GM12878 (cell line): Measurements from ENCODE around the gene MAML2. TPM values are rescaled to one million over a fixed set of nuclear protein-coding genes. Genes with fewer than 3 reads are reported as not detected.

ENCODE experiments used
- ATAC-seq: fragments of 200-7000 bp; cut with Tn5 transposase; 3 replicates; pipeline ENCODE4 v1.9.1; 2020; ENCODE audit warnings: mild to moderate bottlenecking, moderate library complexity
- BruUV-seq: library from RNA; stranded (reverse); fragments of 400-500 nt; replicated peaks from 2 replicates; lab custom pipeline; 2021; lab: Mats Ljungman, UMichigan
- CTCF ChIA-PET: fragments of 300-600 bp; sonication (Branson Sonifier 250); formaldehyde crosslinking; extraction: SDS; loops from one replicate; lab custom pipeline; 2021; ENCODE audit warnings: inconsistent platforms; lab: Yijun Ruan, JAX
- POLR2A ChIA-PET: fragments of 350-600 bp; formaldehyde crosslinking; extraction: SDS; loops from one replicate; lab custom pipeline; 2021; ENCODE audit warnings: inconsistent platforms; lab: Charles Lee
- RAD21 ChIA-PET: fragments of 300-600 bp; sonication (Branson Sonifier 250); formaldehyde crosslinking; loops from one replicate; lab custom pipeline; 2023; ENCODE audit warnings: antibody characterized with exemption; ENCODE audit not compliant: unreplicated experiment; lab: Charles Lee
- SMC1A ChIA-PET: fragments of 300-600 bp; sonication (Branson Sonifier 250); formaldehyde crosslinking; loops from one replicate; lab custom pipeline; 2023; ENCODE audit not compliant: unreplicated experiment, uncharacterized antibody; lab: Charles Lee
- DNase-seq: peaks from one replicate; pipeline ENCODE4 v3.0.0-alpha.2; 2011; ENCODE audit warnings: low read depth, low spot score
- FAIRE-seq: peaks from 3 replicates; lab custom pipeline; 2011; peaks lifted over from hg19 to GRCh38; lab: Jason Lieb, UNC
- H2AFZ ChIP-seq: 2 replicates; pipeline ENCODE4 v1.6.0; 2011; ENCODE audit warnings: low read depth, low read length, control low read depth; ENCODE audit not compliant: control insufficient read depth
- H3K27ac ChIP-seq: 2 replicates; pipeline ENCODE4 v1.5.1; 2011; ENCODE audit warnings: control low read depth; ENCODE audit not compliant: control insufficient read depth, insufficient read depth
- H3K27me3 ChIP-seq, 2 experiments: replicated peaks in 1 of 2; 2 replicates each; pipeline versions ENCODE4 v1.6.0 to v1.6.1; 2011; ENCODE audit warnings: low read length in 1 of 2; ENCODE audit not compliant: control insufficient read depth in 2 of 2, insufficient read depth in 2 of 2
- H3K36me3 ChIP-seq, 2 experiments: 2 replicates each; pipeline ENCODE4 v1.5.1; 2011; ENCODE audit warnings: low read length in 1 of 2; ENCODE audit not compliant: control insufficient read depth in 2 of 2, insufficient read depth in 2 of 2
- H3K4me1 ChIP-seq: 2 replicates; pipeline ENCODE4 v1.6.1; 2011; ENCODE audit warnings: mild to moderate bottlenecking, low read length, moderate library complexity, mixed read lengths; ENCODE audit not compliant: control insufficient read depth, insufficient read depth
- H3K4me2 ChIP-seq: 2 replicates; pipeline ENCODE4 v1.6.0; 2011; ENCODE audit warnings: control low read depth; ENCODE audit not compliant: control insufficient read depth, insufficient read depth
- H3K4me3 ChIP-seq: fragments of 200-600 bp; sonication (generic); 2 replicates; pipeline ENCODE4 v1.5.1; 2016
- H3K79me2 ChIP-seq: 2 replicates; pipeline ENCODE4 v1.6.0; 2011; ENCODE audit warnings: low read length; ENCODE audit not compliant: control insufficient read depth, insufficient read depth
- H3K9ac ChIP-seq: 2 replicates; pipeline ENCODE4 v1.8.0; 2011; ENCODE audit warnings: low read length, control low read depth, mixed read lengths; ENCODE audit not compliant: control insufficient read depth, insufficient read depth
- H3K9me3 ChIP-seq: replicated peaks from 3 replicates; pipeline ENCODE4 v1.5.1; 2011; ENCODE audit warnings: mild to moderate bottlenecking, low read length; ENCODE audit not compliant: control insufficient read depth, insufficient read depth
- H4K20me1 ChIP-seq: 2 replicates; pipeline ENCODE4 v1.6.0; 2011; ENCODE audit not compliant: control insufficient read depth, insufficient read depth
- BACH1 ChIP-seq: fragments of 450-650 bp; IDR thresholded peaks from 2 replicates; pipeline ENCODE4 v1.6.1; 2017; ENCODE audit warnings: mild to moderate bottlenecking, borderline replicate concordance
- CBX3 ChIP-seq: fragments of 200-600 bp; sonication (generic); IDR thresholded peaks from 2 replicates; pipeline ENCODE4 v1.6.1; 2016; ENCODE audit warnings: low read depth, borderline replicate concordance
- EED ChIP-seq: sonication (generic); IDR thresholded peaks from 2 replicates; pipeline ENCODE4 v1.6.1; 2016; ENCODE audit warnings: antibody characterized with exemption, low read depth
- IRF4 ChIP-seq: IDR thresholded peaks from 2 replicates; pipeline ENCODE4 v1.6.1; 2011; ENCODE audit warnings: low read depth, low read length
- MEF2A ChIP-seq: IDR thresholded peaks from 2 replicates; pipeline ENCODE4 v1.6.1; 2011; ENCODE audit warnings: low read depth, mild to moderate bottlenecking, low read length, moderate library complexity; ENCODE audit not compliant: insufficient read depth
- NFXL1 ChIP-seq: fragments of 450-650 bp; IDR thresholded peaks from 2 replicates; pipeline ENCODE4 v1.6.1; 2017; ENCODE audit warnings: antibody characterized with exemption, mild to moderate bottlenecking, borderline replicate concordance
- NR2F1 ChIP-seq: fragments of 450-650 bp; conservative IDR thresholded peaks from 2 replicates; pipeline ENCODE4 v1.6.1; 2017; ENCODE audit warnings: mild to moderate bottlenecking
- POU2F2 ChIP-seq: IDR thresholded peaks from 3 replicates; pipeline ENCODE4 v1.6.1; 2011; ENCODE audit warnings: low read depth, mild to moderate bottlenecking, low read length, borderline replicate concordance
- RELB ChIP-seq: fragments of 450-650 bp; IDR thresholded peaks from 2 replicates; pipeline ENCODE4 v1.6.1; 2017; ENCODE audit warnings: low read depth, mild to moderate bottlenecking, moderate library complexity
- REST ChIP-seq: IDR thresholded peaks from 2 replicates; pipeline ENCODE4 v1.6.1; 2012; ENCODE audit warnings: mild to moderate bottlenecking, low read depth, low read length
- SIX5 ChIP-seq: IDR thresholded peaks from 2 replicates; pipeline ENCODE4 v1.6.1; 2011; ENCODE audit warnings: mild to moderate bottlenecking, low read depth, low read length, moderate library complexity; ENCODE audit not compliant: severe bottlenecking
- STAT3 ChIP-seq: IDR thresholded peaks from 2 replicates; pipeline ENCODE4 v1.6.1; 2011; ENCODE audit warnings: low read depth, low read length, improper control_type of control experiment
- TARDBP ChIP-seq: IDR thresholded peaks from 2 replicates; pipeline ENCODE4 v1.6.1; 2016; ENCODE audit warnings: borderline replicate concordance
- TCF7 ChIP-seq: IDR thresholded peaks from 2 replicates; pipeline ENCODE4 v1.6.1; 2014; ENCODE audit warnings: antibody characterized with exemption, borderline replicate concordance
- ZNF592 ChIP-seq: fragments of 450-650 bp; IDR thresholded peaks from 2 replicates; pipeline ENCODE4 v1.6.1; 2017; ENCODE audit warnings: mild to moderate bottlenecking, moderate library complexity
- WGBS: methylation state at CpG from one replicate; pipeline ENCODE4 v1.1.6; 2016; ENCODE audit warnings: low lambda C conversion rate; ENCODE audit not compliant: insufficient replicate concordance, insufficient coverage; ENCODE audit errors: missing lambda C conversion rate; 5-methylcytosine and 5-hydroxymethylcytosine counted together
- in situ Hi-C: fragments of 300-500 bp; cut with MboI; formaldehyde crosslinking; loops from 9 replicates; pipeline ENCODE4 v1.14.3; 2018; ENCODE audit warnings: mixed read lengths
- intact Hi-C: fragments of 100-400 bp; cut with micrococcal nuclease; formaldehyde crosslinking; loops from one replicate; pipeline ENCODE4 v1.14.2; 2022; ENCODE audit not compliant: unreplicated experiment
- polyA plus RNA-seq, 11 experiments: library from polyadenylated mRNA; depleted of rRNA in 4 of 11; unstranded in 6 of 11; stranded (reverse) in 5 of 11; fragments of >200 nt; fragmentation: Nextera tagmentation in 4 of 11; fragmentation: Illumina TruSeq in 1 of 11; extraction: Ambion mirVana in 4 of 11; extraction: Trizol in 1 of 11; gene quantifications; 1 replicate in 1 of 11; 2 replicates in 10 of 11; pipeline versions ENCODE4 v1.2.1 to v1.2.3, GENCODE V29; 2011 to 2016; ENCODE audit warnings: inconsistent platforms in 2 of 11, missing spikeins in 2 of 11, low read depth in 1 of 11
- total RNA-seq, 4 experiments: library from RNA; depleted of rRNA in 3 of 4; stranded (reverse); fragments of >200 nt in 3 of 4; fragmentation: Illumina TruSeq in 1 of 4; extraction: Trizol in 1 of 4; gene quantifications; 2 replicates each; pipeline versions ENCODE4 v1.2.1 to v1.2.3, GENCODE V29; 2013 to 2021

MAML2 gene
- total and polyA plus RNA-seq, 10 of the 15 experiments (the other 5 are each of a cell fraction or from before 2014, with no cell fraction given) = 2.5 to 15.1 (median 12.0) TPM

GRCh38 chr11:96254854-96255253 is 88.1 kb downstream of the MAML2 start:
- no peaks in the 10 kb centered on the region for H3K9me3 ChIP-seq
- no peaks in the 10 kb centered on the region for H4K20me1 ChIP-seq
- peak overlapping the region; percentile 77 for H3K4me2 ChIP-seq
- peak overlapping the region; percentile 34 for H3K27ac ChIP-seq
- 82% methylated on average over 8 of the region's 8 CpGs for WGBS
- peaks cover 66% of the 10 kb centered on the region for H3K4me1 ChIP-seq
- H3K79me2 ChIP-seq = peaks cover 58% of the 10 kb centered on the region
- ChIA-PET SMC1A (interaction anchor here (0.9 to 5.5 kb wide), 20 partner anchors 8 to 1001 kb away, joined by 3 to 84 read pairs (median 4); partner anchors contain the start of gene MAML2), RAD21 (interaction anchor here (0.6 to 4.4 kb wide), 18 partner anchors 11 to 404 kb away, joined by 3 to 34 read pairs (median 5); partner anchors contain the start of gene MAML2), POLR2A (interaction anchor here (0.7 to 5.1 kb wide), 4 partner anchors 11 to 85 kb away, joined by 4 to 50 read pairs (median 8); no protein-coding TSS in a partner anchor), CTCF (interaction anchor here (0.8 to 9.2 kb wide), 12 partner anchors 10 to 242 kb away, joined by 3 to 88 read pairs (median 4); partner anchors contain the start of gene MAML2)
- no peaks in the 10 kb centered on the region for H3K27me3 ChIP-seq
- no peak for DNase-seq
- no peak overlapping the region for H2AFZ ChIP-seq
- TF ChIP-seq STAT3 (no peak), SIX5 (no peak), CBX3 (no peak), TARDBP (no peak), NFXL1 (no peak), BACH1 (no peak), RELB (no peak), ZNF592 (no peak), TCF7 (no peak), IRF4 (no peak), POU2F2 (no peak), NR2F1 (no peak), EED (no peak), MEF2A (no peak), REST (no peak)
- FAIRE-seq = no peak
- intact Hi-C loops = loop anchor here (5.0 kb wide), 3 partner anchors 68 to 132 kb away; partner anchors contain the start of genes CCDC82 and MAML2
- in situ Hi-C loops = no loop called here
- BruUV-seq = no TSS peak
- ATAC-seq = no peak
- H3K4me3 ChIP-seq = peak overlapping the region; percentile 34; the same call in 1 of the 2 replicates
- H3K9ac ChIP-seq = no peak overlapping the region
- H3K36me3 ChIP-seq = no peaks in the 10 kb centered on the region
